Stimulated activated CD8-positive, alpha-beta memory T cell treated with anti-CD3 and anti-CD28 coated beads, Interleukin-15, amount 100 ng/mL, for 4 hours (primary cell): ENCODE data around the gene L3MBTL2.
"Not testable (repeated sequence)": the region's sequence is repeated elsewhere in the genome, so short reads cannot be mapped to it uniquely, and the experiment has no call there.

Source experiments
- DNase-seq, 2 donors: peaks; one replicate each; pipeline ENCODE4 v3.0.0-alpha.2; 2020; ENCODE audit warnings: low read depth in 2 of 2

L3MBTL2 gene

DNA sequence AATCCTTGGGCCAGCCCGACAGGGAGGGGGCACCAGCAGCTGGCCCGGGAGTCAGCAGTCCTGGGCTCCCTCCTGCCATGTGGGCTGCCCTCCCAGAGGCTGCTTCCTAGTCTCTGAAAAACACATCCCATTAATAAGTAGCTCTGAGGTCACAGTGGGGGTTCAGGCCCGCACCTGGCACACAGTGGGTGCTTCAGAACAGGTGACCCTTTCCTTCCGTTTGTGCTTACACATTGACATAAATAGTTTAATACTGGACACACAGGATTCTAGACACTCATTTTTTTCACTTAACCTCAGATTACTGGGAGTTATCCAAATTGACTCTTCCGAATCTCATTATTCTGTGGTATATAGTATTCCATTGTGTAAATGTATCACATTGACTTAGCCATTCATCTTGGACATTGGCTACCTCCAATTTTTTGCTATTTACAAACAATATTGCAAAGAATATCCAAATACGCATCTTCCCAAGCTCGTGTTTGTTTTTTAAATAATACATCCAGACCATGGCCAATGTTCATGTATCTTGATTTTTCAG is 36.1 kb downstream of the L3MBTL2 start:
- DNase-seq: no peak

DNA sequence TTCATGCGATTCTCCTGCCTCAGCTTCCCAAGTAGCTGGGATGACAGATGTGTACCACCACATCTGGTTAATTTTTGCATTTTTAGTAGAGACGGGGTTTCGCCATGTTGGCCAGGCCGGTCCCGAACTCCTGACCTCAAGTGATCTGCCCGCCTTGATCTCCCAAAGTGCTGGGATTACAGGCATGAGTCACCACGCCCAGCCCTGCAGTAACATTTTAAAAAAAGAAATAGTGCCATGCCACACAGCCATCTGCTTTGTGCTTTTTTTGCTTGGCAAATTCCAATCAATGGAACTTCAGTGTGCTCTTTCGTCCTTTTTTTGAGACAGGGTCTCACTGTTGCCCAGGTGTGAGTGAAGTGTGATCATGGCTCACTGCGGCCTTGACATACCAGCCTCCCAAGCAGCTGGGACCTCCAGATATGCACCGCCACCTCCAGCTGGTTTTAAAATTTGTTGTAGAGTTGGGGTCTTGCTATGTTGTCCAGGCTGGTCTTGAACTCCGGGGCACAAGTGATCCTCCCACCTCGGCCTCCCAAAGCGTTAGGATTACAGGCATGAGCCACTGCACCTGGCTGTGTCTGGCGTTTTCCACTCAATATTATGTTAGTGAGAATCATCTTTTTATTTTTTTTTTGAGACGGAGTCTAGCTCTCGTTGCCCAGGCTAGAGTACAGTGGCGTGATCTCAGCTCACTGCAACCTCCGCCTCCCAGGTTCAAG is 37.4 kb downstream of the L3MBTL2 start:
- no peak for DNase-seq

DNA sequence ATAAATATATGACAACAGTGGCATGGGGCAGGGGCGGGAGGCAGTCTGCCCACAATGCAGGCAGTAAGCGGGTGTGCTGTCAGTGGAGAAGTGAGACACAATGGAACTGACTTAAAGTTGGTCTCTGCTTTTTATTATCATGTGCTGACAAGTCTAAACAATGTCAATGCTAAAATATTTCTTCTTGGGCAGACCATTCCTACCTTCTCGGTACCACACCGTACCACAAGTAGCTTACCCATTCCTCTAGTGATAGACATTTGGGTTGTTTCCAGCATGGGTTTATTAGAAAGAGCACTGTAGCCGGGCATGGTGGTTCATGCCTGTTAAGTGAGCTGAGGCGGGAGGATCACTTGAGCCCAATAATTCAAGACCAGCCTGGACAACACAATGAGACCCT is 38.2 kb downstream of the L3MBTL2 start:
- DNase-seq: no peak

DNA sequence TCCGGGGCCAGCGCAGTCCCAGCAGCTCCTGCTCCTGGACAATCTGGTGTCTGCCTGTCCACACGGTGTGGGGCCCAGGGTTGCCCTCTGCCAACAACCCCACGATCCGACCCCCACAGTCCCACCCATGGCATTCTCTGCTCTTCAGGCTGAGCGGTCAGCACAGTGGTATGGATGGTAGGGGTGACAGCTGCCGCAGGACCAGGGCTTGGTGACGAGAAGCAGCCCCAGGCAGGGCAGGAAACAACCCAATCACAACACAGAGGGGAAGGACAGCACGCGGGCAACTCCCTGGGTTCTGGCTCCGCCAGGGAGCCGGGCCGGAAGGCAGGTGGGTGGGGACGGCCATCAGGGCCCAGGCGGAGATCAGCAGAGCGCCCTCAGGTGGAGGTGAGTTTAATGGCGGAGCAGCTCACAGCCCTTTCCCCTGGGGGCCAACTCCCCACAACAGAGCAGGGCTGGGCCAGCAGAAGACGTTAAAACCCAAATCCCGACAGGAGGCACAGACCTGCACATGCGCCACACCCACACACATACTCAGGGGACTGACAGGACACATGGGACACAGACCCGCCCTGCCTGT is 40.9 kb downstream of the L3MBTL2 start:
- DNase-seq: no peak

DNA sequence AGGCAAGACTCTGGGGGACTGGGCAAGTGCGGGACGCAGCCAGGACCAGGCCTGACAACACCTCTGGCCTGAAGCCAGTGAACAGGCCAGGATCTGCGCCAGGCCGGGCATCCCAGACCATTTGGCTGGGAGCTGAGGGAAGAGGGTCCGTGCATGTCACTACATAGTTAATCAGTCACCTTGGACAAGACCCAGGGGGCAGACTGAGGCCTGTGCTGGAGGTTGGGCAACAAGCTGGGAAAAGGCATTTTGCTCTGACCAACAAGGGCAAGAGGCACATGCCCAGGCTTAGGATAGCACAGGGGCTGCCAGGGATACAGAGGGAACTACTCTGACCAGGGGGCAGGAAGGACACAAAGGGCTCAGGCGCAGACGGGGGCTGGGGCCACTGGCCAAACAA is 42.6 kb downstream of the L3MBTL2 start:
- DNase-seq: no peak

DNA sequence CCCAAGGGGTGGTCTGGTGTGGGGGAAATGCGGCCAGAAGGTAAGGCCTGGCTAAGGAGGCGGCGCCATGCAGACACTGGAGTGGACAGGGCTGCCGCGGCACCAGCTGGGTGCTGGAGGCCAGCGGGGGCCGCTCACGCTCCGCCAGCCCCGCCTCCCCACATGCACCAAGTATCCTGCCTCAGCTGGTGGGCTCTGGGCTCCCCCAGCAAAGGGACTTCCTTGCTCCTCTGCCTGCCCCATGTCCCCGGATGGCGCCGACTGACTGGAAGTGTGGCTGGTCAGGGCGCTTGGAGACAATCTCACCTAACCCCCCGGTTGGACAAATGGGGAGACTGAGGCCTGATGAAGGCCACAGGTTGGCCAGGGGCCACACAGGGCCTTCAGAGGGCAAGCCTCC is 43.2 kb downstream of the L3MBTL2 start:
- no peak for DNase-seq

DNA sequence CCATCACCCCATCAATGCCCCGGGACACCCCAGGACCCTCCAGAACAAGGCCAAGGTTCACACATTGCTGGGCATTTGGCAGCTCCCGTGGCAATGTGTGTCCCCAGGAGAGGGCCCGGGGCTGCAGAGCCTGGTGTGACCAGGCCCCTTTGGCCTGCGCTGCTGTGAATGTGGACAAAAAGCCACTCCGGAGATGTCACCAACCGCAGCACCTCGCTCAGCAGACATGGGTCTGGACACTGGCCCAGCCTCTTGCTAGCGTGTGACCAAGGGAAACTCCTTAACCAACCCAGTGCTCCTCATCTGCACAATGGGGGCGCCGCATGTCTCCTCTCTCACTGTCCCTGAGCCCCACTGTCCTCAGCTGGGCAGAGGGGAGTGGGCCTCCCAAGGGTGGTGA is 43.6 kb downstream of the L3MBTL2 start:
- DNase-seq: no peak

DNA sequence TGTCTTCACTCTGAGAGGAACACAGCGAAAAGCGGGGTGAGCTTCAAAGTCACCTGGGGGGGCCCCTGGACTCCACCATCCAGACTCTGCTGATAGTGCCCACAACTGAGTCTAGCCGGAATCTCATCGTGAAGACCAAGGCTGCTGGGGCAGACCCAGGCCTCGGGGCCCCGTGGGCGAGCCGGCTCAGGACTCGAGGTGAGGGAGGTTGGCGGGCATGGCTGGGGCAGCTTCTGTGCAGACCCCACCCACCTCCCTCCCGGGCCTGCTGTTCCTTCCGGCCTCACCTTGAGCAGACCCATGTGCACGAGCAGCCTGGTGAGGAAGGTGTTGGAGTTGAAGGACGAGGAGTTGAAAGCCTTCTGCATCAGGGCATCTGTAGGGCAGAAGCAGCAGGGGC is 44.3 kb downstream of the L3MBTL2 start:
- DNase-seq: no peak

DNA sequence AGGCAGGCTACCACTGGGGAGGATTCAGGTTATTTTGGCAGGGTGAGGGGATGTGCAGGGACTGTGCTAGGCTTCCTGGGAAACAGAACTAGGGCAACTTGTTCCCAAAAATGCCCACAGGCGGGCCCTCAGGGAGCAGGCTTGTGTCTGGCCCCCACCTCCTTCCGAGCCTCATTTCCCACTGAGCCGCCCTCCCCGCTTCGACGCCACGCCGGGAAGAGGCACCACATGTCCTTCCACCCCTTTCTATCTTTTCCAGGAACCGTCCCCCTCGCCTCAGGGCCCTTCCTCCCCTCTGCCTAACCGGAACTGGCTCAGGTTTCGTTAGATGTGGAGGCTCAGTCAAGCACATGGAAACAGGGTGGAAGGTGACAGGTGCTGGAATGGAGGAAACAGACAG is 45.0 kb downstream of the L3MBTL2 start:
- DNase-seq: no peak

DNA sequence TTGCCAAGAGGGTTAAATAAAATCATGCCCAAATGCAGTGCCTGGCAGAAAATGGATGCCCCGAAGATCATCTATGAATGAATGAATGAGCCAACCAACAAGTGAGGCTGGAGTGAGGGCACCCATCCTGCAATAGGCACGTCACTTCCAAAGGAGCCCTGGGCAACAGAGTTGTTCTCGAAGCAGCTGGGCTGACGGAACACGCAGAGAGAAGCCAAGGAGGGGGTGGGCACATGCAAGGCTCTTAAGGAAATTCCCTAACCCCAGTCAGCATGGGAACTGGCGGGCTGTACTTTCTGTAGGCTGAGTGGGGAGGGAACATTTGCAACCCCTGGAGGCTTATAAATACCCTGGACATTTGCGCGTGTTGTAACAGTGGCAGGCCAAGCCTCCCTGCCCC is 47.3 kb downstream of the L3MBTL2 start:
- no peak for DNase-seq

DNA sequence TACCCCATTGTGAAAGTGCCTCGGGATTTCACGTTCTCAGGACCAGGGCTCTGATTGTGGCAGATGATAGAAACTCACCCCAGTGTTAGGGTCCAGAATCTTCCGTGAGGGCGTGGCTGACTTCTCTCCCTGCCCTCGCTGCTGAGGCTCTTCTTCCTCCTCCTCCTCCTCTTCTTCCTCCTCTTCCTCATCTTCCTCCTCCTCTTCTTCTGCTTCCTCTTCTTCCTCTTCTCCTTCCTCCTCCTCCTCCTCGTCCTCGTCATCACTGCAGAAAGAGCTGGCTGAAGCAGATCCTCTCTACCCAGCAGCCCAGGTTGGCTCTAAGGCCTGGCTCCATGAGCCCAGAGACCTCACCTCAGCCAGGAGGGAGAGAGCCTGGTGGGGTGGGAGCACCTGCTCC is 49.1 kb downstream of the L3MBTL2 start:
- no peak for DNase-seq

DNA sequence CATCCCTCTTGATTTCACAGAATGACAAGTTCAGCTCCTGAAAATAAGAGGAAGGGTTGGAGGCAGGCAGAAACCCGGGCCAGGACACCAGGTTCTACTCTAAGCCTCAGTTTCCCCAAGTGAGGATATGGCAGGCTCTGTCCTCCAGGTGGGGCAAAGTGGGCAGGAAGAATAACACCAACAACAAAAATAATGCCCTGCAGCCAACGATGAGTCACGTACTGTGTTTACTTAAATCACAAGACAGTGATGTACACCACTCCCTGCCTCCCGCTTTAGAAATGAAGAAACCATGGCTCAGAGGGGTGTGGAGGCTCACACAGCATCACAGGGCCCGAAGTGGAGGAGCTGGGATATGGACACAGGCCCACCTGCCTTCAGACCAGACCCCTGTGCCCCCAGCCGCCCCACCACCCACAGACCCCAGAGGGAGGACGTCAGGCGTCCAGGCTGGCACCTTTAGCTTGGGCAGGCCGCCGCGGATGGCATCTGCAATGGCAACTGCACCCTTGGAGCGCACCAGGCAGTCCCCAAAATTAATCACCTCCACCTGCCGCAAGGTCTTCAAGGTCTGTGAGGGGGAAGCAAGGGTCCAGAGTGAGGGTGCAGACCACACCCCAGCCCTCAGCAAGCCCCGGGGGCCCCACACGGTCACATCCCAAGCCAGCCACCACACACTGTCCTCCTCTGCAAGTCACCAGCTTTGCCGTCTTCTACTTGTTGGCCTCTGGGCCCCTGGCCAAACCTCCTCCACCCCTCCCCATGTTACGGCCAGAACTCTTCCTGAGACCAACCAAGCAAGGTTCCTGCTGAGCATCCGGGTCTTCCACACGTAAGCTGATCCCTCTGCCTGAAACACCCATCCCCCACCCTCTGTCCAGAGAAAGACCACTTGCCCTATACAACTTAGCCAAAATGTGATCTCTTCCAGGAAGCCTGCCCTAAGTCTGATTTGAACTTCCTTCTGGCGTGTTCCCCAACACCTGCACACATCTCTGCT is 51.4 kb downstream of the L3MBTL2 start:
- no peak for DNase-seq

DNA sequence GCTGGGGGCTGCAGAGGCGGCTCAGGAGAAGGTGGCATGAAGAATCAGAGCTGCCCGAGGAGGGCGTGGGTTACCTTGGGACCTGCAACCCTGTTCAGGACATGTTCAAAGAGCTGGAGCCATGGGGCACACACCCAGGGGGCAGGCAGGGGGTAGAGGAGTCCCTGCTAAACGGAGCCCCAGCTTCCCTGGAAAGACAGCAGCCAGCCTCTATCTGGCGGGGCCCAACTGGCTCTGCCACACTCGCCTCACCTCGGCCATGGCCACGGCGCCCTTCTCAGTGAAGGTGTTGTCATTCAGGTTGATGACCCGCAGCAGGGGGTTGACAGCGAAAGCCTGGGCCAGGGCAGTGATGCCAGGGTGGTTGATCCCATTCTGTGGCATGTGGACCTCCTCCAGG is 52.6 kb downstream of the L3MBTL2 start:
- no peak for DNase-seq

DNA sequence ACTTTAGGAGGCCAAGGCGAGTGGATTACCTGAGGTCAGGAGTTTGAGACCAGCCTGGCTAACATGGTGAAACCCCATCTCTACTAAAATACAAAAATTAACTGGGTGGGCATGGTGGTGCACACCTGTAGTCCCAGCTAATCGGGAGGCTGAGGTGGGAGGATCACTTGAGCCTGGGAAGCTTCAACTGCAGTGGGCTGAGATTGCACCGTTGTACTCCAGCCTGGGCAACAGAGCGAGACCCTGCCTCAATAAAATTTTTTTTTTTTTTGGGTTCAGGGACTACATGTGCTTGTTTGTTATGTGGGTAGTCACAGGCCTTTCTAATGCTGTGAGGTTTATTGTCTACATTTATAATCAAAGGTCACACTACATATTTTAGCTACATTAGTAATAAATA is 54.6 kb downstream of the L3MBTL2 start:
- DNase-seq: not testable (repeated sequence)

DNA sequence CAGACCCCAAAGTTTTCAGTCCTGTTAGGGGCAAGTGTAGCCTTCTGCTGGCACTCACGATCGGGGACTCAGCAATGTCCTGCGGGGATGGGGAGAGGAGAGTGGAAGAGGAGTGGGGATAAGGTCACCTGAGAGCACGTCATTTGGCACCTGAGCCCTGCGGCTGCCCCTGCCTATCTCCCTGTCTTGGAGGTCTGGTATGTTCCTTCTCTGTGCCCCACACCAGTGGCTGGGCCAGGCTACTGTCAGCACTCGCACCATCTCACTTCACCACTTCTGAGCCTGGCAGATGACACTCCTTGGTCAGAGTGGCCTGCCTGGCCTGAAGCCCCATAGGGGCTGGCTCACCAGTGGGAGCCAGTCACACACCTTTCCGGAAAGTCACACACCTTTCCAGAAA is 55.8 kb downstream of the L3MBTL2 start:
- no peak for DNase-seq

DNA sequence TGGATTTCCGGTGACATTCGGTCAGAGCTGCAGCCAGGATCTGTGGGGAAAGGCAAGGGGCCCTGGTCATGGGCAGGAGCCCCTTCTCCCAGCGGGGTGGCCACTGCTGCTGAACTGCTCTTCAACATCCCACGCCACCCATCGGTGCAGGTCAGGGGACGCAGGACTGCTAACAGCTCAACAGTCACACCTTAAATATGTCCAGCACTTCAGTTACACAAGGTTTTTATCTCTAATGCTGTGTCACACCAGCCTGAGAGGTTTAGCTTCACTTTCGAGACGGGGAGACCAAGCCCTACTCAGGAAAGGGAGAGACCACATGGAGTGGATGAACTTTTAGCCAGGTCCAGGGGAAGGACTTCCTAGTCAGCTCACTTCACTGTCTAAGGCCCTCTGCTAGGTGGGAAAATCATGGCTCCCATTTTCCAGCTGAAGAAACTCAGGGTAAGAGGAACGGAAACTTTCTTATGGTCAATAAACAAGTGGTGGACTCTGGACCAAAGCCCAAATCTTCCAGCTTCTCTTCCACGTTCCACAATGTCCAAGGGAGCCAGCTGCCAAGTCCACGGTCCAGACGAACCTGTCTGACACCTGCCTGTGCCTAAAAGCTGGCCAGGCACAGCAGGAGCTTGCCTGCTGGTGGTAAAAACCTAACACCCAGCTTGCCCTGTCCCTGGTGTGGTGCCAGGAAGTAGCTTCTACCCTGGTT is 56.6 kb downstream of the L3MBTL2 start:
- DNase-seq: no peak

DNA sequence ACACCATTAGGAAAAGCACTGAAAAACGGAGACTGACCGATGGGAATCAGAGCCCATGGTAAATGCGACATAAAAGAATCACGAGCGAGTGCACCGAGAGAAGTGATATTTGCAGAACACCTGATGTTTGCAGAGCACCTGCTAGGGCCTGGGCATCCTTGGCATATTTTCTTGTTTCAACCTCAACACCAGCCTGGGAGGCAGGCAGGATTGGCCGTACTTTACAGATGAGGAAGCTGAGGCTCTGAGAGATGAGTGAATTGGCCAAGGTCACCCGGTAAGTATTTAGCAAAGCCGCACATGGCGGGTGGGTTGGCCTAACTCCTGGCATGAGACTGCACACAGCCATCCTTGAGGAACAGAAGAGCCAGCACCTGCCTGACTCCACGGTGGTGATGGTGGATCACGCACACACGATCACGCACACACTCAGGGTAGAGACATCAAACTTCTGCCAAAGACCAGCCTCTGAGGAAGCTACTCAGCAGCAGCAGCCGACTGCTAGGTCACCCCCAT is 57.2 kb downstream of the L3MBTL2 start:
- DNase-seq: no peak

DNA sequence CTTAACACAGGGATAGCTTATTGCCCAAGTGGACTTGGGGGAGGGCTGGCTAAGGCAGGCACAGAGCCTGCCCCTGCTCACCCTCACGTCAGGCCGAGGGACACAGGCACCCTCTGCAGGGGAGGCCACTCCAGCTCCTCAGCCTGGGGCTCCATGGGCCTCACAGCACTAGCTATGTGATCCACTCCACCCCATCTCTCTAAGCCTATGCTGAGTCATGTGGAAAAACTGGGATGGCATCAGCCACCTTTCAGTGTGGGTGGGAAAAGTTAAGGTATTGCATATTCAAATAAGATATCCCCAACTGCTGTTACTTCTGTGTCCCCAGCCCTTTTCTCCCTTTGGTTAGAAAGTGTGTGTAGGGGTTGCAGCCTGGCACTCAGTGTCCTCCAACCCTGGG is 58.6 kb downstream of the L3MBTL2 start:
- no peak for DNase-seq

DNA sequence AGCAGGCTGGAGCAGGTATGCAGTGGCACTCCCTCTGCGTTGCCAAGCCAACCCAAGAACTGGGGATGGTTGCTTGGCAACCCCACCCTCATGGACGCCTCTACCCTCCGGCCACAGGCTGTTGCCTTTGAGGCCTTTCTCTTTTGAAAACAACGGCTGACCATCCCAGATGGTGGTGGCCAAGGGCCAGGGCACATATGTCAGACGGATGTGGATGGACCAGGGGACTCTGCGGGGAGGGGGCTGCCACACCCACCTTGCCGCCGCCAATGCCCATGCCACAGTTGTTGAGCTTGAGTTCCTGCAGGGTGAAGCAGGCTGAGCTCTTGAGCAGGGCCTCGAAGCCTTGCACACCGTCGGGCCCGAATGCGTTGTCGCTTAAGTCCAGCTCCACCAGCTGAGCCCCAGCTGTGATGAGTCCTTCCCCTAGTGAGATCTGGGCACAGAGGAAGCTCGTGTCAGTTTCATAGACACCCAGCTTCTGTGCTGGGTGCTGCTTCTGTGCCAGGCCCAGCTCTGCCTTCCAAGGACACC is 59.4 kb downstream of the L3MBTL2 start:
- DNase-seq: no peak

DNA sequence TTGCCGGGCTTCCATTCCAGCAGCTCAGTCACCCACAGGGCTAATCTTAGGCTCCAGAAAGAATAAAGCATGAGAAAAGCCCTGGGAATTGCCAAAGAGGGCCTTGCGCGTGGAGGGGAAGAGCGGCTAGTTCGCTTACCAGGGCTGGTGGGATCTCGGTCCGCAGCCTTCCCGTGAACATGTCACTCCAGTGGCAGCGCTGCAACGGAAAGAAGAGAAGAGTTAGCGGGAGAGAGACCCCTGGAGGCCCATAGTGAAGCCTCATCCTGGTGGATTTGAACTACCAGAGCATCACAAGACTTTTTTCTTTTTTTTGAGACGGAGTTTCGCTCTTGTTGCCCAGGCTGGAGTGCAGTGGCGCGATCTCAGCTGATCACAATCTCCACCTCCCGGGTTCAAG is 62.8 kb downstream of the L3MBTL2 start:
- DNase-seq: no peak

DNA sequence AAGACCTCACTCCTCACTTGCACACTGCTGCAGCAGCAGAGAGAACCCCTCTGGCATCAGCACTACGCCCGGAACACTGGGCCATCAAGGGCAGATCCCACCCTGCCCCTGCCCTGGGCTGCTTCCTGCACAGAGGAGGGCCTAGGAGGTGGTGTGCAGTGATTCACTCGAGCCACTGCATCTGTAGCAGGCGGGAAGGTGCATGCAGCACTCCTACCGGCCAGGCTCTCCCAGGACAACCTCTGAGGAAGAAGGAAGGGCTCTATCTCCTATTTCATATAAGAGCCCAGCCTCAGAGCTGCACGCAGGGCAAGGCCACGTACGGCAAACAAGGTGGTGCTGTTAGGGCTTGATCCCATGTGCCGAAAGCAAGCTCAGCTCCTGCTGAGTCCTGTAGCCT is 66.7 kb downstream of the L3MBTL2 start:
- DNase-seq: no peak
